GM21390 (cell line): ENCODE results near the gene P2RY13.

ENCODE experiments used
- ATAC-seq: cut with Tn5 transposase; IDR thresholded peaks from one replicate; pipeline ENCODE4 v1.9.1; 2021; ENCODE audit not compliant: unreplicated experiment

P2RY13 gene

DNA sequence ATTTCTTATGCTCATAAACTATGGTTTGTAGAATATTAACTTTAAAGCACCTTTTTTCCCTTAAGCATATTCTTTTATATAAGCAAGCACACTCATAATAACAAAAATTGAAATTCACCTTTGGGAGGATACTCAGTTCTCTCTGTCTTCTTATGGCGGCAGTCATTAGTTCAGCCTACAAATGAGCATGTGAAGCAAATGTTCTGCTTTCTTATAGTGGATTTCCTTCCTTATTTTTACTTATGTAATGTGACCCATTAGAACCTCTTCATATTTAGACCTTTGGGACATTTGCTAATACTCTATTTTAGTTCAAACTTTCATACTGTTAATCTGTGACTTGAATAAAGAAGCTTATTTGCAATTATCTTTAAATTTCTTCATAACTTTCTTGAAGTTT lies at the start of gene P2RY13:
TSS of gene P2RY13 (minus strand) at position 187 of the 400 bp plus-strand sequence. CDS start at position 166, 21 bp downstream.
- no peak for ATAC-seq

DNA sequence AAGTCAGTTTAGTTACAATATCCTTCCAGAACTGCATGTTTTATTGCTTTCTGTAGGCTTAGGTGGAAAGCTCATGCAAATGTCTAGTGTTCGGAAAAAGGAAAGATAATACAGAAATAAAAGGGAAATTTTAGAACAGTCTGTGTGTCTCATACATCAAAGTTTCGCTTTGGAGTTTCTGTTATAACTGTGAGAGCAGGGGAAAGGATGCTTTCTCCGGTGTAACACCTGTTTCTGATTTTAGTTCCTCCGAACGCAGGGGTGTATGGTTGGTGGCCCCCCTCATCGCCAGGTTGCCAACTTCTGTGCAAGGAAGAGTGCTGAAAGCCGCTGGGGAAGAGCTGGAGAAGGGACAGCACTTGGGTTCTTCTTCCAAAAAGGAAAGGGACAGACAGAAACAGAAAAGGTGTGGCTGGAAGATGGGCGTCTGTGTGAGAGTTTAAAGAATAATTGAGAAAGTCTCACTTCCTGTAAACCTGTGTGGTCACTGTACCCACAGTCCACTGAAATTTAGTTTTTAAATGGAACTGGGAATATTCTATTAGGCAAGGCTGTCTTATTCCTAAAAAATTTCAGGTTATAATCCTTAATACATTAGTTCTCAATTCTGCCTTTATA lies 48.5 kb upstream of the P2RY13 start:
- peak; percentile 53 for ATAC-seq

DNA sequence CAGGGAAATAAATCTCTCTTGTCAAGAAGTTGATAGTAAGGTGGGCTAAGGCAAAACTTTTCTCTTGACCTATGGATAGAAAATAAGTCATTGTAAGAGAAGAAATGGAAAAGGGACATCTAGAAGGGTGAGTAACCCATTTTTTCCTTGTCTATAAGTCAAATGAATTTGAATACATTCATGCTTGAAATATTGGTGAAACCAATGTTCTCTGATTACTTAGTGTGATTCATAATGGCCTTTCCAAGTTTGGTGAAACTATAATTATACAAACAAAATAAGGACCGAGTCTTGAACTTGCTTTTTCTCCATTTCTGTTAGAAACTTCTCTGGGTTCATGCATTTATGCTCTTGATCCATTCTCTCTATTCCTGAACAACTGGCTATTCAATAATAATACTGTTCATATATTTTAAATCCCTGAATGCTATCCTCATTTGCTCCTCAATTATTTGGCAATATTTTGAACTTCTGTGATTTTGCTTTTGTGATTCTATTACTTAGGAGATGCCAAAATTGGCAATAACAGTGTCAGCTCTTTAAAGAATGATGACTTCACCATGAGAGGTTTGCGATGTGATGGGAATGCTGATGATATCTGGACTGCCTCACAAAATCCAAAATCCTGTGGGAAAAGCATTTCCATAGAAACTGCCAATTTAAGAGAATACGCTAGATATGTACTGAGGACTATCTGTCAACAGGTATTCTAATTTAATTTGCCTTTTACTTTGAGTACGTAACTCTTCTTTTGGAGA lies 42.9 kb upstream of the P2RY13 start:
- no peak for ATAC-seq

DNA sequence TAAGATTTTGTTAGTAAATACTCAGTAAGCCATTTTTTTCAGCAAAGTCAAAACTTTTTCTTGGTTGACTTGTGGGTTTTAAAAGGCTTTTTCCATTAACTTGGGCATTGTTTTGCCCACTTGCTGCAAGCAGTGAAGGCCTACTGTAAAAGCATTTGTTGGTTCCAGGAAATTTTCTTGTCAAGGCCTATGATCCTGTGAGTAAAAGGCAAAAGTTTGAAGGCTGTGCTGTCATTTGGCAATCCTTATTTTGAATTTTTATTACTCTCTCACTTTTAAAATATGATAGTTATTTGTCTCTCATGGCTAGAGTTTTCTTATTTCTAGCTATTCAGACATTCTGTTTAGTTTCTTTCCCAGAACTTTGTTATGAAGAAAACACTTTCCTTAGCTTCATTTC lies 42.2 kb upstream of the P2RY13 start:
- ATAC-seq = no peak

DNA sequence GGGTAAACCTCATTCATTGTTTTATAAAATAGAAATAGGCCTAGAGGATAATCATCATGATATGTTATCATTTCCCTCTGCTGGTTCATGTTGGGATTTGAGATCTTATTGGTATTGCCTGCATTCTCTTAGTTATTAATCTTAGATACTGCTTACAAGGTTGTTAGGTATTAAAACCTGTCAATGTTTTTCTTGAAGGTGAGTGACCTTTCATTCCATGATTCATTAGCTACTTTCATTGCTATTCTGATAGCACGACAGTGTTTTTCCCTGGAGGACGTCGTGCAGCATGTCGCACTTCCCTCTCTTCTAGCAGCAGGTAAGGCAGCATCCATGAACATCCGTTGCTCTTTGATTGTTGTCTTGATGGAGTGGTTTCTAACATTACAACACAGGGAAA lies 38.1 kb upstream of the P2RY13 start:
- no peak for ATAC-seq

DNA sequence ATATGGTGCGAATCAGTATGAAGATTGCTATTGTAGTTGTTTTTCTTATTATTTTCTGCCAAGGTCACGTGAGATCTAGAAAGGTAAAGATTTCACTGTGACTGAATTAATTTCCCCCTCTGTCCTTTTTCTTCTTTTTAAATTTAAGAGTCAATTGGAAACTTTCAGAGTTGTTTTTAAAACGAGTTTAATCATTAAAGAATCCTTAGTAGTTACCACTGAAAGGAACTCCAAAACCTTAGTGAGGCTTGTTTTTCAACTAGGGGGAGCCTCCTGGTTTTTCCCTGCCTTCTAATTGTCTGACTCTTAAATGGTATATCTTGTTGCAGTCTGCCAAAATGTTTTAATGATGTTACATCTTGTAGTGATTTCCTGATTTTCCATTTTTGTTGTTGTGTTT lies 37.6 kb upstream of the P2RY13 start:
- ATAC-seq = no peak

DNA sequence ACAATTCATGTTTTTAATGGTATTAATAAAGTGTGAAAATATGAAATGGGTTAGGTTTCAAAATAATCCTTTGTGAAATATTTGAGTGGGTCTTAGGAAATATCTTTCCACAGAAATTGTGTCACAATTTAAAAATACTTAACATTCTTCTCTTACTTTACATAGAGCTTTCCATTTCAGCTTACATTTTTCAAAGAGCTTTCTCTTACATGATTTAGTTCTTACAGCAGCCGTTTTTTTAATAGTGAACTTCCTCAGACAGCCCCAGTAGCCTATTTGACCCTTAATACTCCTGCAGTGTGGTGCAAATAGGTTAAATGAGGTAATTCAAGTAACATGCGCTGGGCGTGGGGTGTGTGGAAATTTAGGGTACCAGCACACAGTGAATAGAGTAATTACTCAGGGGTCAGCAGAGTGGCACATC lies 33.4 kb upstream of the P2RY13 start:
- no peak for ATAC-seq

DNA sequence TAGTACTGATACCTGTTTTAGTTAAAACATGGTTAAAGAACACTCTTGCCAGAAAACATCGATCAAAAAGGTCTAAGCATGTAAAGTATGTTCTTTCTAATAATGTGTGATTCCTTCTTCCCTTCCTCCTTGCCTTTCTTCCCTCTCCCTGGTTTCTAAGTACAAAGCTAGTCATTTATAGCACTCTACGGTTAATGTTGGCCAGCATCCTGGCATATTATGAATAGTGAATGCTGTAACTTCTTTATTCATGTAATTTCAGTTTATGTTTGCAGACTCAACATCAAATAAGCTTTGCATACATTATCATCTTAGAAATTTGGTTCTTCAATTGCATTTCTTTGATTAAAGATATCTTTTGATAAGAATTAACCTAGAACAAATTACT lies 28.1 kb upstream of the P2RY13 start:
- no peak for ATAC-seq

DNA sequence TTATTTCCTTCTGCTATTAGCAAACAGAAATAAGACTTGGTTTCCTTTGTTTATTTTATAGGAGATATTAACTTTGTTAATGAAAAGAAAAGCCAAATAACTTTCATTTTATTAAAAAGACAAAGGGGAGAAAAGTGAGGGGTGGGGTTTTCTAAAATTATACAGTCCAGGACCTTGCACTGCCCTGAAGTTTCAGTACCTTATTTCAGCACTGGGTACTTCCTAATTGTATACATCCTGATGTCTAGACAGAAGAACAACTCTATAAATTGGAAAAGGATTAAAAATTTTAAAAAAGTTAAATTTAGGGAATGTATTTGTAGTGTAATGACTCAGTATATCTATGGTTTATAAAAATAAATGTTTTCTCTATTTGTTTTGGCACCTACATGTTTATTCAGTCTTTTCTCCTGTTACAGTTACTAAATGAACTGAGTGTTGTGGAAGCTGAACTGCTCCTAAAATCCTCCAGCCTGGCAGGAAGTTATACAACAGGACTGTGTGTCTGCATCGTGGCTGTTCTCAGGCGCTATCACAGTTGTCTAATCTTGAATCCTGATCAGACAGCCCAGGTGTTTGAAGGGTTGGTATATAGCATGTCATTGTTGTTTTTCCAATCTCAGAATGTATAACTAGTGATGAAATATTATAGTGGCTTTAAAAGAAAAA lies 27.6 kb upstream of the P2RY13 start:
- no peak for ATAC-seq

DNA sequence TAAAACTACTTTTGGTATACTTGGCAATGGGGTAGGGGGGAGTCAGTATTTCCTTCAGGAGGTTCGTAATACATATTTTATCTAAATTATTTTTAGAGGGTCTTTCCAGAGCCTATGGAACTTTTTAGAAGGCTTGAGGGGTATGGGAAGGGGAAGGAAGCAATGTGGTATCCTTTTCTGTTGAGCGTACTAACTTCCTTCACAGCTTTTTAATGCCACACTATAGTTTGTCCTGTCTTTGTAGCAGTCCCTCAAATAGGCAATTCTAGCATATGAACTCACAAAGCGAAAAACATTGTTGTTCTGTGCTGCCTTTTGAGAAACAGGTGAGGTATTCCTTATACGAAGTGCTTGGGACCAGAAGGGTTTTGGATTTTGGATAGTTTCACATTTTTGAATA lies 22.3 kb upstream of the P2RY13 start:
- ATAC-seq = peak; percentile 20

DNA sequence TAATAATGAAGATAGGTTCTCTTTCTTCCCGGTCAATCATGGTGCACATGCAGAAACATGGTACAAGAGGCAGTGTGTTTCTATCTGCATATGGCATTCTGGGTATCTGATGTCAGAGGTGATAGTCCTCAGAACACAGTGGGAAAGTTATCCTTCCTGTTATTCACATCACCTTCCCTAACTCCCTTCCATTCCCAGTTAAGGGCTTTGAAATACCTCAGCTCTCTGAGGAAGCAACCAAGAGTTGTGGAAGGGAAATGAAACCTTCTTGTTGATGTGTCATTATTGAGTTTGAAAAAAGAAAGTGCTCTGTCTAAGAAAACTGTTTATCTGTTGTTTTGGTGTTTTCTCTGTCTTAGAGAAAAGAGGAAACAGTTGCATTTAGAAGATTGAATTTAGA lies 21.9 kb upstream of the P2RY13 start:
- peak; percentile 84 for ATAC-seq

DNA sequence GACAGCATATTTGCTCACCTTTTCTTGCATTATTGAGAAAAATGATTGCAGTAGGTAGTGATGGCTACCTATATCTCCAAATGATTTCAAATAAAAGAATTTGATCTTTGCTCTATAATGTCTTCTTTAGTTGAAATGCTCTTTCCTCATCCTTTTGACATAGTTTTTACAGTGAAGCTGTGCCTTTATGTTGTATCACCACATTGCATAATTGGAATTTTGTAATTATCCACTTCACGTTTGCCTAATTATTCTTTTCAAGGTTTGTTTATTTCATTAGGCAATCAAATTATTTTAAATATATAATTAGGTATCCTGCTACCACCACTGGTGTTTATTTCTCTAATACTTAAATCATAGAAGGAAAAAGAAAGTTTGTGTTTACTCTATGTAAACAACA lies 21.3 kb upstream of the P2RY13 start:
- no peak for ATAC-seq

DNA sequence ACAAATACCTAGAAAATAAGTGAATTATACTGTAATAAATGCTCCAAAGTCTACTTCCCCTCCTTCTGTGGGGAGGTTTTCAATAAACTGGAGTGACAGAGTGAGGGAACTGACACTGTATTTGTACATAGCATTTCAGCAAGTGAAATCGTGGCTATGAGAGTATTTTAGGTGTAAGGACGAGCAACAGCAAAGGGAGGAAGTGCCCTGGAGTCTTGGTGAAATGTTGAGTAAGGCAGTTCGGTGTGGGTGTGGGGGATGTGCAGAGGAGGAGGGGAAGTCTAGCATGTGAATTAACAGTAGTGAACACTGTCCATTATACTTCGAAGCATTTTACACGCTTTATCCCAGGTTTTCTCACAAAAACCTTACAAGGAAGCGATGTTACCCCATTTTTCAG lies 18.1 kb upstream of the P2RY13 start:
- no peak for ATAC-seq

DNA sequence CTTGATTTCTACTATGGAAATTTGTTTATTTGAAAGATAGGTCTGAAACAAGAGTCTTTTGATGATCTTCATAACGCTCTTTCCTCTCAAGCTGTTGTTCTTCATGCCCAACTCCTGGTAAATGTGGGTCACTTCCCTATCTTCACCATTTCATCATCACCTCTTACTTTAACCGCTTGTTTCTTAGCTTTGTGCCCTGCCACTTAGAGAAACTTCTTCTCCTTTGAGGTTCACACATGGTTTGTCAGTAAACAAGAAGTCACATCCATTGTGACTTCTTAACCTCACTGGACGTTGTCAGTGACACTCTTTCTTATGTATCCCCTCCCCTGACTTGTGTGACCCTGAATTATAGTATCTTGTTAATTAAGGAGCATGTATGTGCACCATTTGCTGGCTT lies 16.9 kb upstream of the P2RY13 start:
- ATAC-seq = no peak

DNA sequence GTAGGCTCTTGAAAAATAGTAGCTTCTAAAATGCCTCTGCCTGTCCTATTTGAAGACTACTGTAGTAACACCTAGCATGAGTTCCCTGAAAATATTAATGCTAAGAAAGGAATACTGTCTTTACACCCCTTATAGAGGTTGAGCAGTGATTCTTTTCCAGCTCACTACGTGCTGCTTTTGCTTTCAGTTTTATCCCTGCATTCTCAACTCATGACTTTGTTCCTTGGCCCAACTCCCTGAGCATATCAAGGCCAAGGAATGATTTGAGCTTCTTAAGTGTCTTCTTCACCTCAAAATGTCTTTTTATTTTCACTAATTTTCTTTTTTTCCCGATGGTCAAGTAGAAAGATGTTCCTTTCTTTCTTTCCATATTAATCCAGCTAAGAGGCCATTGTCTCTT lies 16.5 kb upstream of the P2RY13 start:
- no peak for ATAC-seq

DNA sequence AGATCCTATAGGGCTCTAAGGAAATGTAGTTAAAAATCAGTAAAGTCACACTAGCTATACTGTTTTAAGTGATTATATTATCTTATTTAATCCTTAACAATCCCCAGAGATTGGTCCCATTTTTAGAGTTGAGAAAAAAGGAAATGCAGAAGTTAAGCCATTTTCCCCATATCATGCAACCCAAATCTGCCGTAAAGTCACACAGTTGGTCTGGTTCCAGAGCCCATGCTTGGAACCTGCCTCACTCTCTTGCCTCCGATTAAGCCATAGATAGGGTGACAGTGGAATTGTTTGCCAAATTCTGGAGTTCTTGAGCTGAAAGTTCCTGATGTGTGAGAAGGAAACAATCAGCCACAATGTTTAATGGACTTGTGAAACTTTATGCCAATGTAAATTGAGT lies 2.3 kb upstream of the P2RY13 start:
- no peak for ATAC-seq

DNA sequence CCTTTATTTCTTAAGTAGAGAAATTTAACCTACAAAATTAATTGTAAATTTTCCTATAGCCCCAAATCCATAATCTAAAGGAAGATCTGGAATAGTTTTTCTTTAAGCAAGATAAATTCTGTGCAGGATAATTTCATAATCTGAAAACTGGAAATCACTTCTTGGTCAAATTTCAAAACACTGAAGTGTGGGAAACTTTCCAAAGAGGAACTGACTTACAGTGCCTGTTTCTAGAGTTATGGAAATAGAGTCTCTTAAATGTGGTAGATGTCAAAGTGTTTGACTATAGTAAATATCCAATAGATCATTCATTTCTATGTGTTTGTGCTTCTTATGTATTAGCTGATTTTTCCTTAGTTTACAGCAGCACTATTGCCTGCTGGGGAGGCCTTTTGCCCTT lies 1.6 kb upstream of the P2RY13 start:
- no peak for ATAC-seq

DNA sequence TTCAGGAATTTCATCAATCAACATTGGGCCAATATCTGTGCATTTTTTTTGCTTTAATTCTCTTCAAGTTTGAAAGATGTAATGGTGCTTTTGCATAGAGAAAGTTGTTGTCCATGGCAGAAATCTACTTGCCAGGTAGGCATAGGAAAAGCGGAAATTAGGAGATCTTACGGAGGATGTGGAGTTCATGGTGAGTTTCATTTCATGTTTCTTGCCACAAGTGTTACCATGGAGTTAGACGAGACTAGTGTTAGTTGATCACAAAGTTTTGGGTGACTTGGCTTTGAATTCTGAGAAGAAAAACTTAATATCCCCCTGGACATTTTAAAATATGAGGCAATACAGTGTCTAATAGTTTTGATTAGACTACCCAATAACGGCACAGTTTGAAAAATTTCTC lies 1.0 kb upstream of the P2RY13 start:
- ATAC-seq = no peak

DNA sequence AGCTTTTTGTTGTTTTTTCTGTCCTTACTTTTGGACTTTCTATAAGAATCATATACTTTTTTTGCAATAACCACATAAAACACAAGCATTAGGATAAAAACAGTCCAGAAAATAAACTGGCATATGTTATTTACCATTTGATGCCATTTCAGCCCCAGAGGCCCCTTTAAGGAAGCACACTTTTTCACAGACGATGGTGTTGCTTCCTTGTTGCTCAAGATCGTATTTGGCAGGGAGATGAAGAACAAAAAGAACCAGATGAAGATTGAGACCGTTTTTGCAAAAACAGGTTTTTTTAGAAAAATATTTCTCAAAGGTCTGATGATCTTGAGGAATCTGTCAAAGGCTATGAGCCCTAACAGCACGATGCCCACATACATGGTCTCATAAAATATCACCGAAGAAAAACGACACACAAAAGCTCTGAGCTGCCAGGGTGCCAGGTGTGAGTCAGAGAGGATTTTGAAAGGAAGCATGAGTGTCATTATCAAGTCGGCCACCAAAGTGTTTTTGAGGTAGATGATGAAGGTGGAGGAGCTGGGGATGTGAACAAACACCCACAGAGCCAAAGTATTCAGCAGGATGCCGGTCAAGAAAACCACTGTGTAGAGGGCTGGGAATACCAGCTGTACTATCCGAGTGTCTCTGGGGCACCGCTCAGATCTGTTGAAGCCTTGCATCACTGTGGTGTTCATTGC lies 902 bp downstream of the P2RY13 start:
- no peak for ATAC-seq

DNA sequence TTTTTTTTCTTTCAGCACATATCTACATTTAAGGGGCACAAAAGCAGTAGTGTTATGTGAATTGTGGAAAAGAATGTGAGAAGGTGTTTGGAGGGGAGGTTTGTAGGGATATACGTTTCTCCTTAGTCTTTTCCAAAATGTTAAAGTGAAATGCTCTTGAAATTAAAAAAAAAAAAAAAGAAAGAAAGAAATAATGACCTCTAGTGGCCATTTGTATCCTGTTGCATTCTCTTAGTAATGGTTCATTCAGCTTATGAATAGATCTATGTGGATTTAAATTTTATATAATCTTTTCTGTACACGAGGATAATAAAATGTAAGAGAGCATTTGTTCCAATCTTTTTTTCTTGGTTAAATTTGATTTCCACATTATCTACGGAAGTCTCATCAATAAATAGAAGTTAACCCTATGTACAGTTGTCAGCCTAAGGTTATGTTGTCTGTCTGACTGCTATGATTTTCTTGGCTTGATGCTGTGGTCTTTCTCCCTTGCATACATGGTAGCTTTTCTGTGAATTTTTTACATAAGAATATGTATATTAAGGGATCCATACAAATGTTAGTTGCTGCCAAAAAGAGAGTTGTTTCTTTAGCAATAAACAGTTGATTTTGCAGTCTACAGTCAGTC lies 1.7 kb downstream of the P2RY13 start:
- no peak for ATAC-seq

DNA sequence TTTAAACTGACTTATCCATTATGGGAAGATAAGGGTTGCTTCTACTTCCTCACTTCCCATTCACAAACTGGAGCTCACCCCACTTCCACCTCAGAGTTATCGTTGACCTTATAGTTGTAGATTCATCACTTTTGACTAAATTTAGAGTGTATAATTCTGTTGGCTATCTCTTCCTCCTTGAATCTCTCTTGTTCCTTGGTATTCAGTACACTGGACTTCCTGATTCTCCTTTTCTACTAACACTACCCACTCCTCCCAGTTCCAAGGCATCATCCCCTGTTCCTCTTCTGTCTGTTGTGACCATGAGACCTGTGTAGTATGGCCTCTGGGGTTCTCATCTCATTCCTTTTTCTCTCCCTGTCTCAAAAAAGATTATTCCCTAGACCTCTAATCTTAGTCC lies 6.8 kb downstream of the P2RY13 start:
- ATAC-seq = no peak
